Measurements from ENCODE around the gene INHBE.
"Not testable (repeated sequence)": the region's sequence is repeated elsewhere in the genome, so short reads cannot be mapped to it uniquely, and the experiment has no call there.

The INHBE gene

DNA sequence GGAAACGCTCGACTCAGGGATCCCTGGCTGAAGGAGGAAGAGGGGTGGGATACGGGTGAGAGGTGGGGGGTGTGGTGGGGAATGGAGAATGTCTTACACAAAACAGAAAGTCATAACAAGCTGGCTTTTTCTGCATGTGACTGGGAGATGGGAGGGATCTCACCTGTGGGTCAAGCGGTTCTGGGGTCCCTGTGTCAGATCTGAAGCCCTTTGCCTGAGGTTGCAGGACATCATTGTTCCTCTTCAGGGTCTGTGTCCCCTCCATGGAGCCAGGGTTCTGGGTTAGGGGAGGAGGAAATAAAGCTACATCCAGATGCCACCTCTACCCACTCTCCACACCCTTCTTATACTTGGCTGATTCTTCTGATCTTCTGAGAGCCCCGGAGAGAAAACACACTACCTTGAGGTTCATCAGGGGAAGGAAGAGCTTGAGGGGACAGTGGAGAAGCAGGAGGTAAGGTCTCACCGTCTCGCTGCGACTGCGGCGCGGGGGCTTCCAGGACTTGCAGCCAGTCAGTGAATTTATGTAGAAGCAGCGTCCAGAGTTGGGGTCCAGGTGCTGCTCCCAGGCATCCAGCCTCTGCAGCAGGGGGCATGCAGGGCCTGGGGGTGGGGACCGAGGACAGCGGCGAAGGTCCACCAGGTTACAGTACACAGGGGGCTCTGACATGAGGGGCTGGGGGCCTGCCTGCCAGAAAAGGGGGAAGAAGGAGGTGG, 22.0 kb downstream of the INHBE start:
- DNase-seq: no peak

DNA sequence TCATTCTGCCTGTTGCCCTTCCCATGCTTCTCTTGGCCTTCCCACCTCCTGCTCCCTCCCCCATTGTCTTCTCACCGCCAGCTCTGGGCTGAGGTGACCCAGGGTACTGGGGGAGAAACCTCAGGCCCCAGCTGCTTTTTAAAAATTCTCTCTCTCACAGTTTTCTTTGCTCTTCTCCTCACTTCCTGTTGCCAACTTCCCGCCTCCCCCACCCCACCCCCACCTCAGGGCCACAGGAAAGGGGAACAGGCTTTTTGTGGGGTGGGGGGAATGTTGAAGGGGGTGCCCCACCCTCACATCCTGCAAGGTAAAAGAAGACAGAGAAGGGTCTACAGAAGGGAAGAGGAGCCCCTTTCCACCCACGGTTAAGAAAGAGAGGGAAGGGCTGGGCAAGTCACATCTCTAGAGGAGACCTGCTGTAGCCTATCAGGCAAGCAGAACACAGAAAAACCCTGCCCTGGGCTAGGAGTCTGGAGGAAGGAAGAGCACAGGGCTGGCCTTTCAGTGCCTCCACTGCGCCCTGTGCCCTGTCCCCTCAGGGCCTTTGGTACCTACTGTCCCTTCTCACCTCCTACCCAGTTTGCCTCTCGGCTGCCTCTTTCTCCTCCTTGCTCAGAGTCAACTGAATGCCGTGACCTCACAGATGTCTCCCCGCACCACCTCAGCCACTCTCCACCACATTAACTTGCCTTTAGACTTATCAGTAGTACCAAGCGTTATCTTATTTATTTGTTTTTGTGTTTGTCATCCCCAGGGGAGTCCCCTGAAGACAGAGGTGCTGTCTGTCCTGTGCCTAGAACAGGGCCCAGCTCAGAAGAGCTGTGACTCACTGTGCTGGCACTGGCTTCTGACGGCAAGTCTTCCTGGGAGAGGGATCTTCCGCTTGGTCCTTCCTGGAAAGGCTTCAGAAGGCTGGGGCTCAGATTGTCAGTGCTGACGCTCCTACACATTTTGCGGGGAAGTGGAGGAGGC, 22.9 kb downstream of the INHBE start:
- no peak for DNase-seq

- no peak for DNase-seq
These were observed 23.9 kb downstream of the INHBE start for GRCh38 chr12:57479043-57479375.

GRCh38 chr12:57479376-57480115, 24.4 kb downstream of the INHBE start, which contains the start of gene ARHGAP9:
ARHGAP9 (minus strand) TSS chr12:57479866; CDS start chr12:57479406, 460 bp downstream.
- DNase-seq: no peak

DNA sequence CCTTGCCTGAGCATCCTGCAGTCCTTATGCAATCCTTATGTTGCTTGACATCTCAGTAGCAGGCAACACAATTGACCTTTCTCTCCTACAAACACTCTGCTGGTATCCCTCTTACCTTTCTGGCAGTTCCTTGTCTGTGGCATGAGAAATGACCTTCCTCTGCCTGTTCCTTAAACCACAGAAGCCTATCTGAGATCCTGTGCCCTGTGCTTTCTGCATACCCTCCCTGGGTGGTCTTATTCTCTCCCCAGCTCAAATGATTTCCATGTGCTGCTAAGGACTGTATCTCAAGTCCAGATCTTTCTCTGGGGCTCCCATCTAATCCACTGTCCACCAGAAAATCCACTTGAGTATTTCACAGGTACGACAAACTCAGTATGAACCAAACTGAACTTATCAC, 26.6 kb downstream of the INHBE start:
- no peak for DNase-seq

GRCh38 chr12:57483466-57483865, 28.4 kb downstream of the INHBE start:
- no peak for DNase-seq

GRCh38 chr12:57485695-57486094, 30.6 kb downstream of the INHBE start:
- DNase-seq: no peak

- no peak for DNase-seq
These were observed 32.0 kb downstream of the INHBE start for GRCh38 chr12:57487055-57487596.

GRCh38 chr12:57487597-57488401, 32.7 kb downstream of the INHBE start, which contains the start of gene MARS1:
MARS1 (plus strand) TSS chr12:57488068; CDS start chr12:57488091, 23 bp downstream.
- peak; percentile 90 for DNase-seq

- peak; percentile 42 for DNase-seq
These were observed 33.5 kb downstream of the INHBE start for GRCh38 chr12:57488402-57489156.

DNA sequence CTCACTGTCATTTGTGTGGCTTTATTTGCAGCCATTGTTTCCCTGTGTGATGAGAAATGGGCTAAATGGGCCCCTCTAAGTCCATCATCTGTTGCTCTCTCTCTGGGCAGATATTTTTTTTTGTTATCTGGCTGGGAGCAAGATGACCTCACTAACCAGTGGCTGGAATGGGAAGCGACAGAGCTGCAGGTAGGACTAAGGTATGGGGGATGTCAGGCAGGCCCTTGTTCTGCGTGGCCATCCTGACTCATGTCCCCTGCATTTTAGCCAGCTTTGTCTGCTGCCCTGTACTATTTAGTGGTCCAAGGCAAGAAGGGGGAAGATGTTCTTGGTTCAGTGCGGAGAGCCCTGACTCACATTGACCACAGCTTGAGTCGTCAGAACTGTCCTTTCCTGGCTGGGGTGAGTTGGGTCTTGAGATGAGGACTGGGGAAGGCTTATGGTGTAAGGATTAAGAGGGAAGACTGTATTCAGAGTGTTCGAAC, 34.1 kb downstream of the INHBE start:
- no peak for DNase-seq

GRCh38 chr12:57490126-57490525, 35.0 kb downstream of the INHBE start:
- DNase-seq: no peak

DNA sequence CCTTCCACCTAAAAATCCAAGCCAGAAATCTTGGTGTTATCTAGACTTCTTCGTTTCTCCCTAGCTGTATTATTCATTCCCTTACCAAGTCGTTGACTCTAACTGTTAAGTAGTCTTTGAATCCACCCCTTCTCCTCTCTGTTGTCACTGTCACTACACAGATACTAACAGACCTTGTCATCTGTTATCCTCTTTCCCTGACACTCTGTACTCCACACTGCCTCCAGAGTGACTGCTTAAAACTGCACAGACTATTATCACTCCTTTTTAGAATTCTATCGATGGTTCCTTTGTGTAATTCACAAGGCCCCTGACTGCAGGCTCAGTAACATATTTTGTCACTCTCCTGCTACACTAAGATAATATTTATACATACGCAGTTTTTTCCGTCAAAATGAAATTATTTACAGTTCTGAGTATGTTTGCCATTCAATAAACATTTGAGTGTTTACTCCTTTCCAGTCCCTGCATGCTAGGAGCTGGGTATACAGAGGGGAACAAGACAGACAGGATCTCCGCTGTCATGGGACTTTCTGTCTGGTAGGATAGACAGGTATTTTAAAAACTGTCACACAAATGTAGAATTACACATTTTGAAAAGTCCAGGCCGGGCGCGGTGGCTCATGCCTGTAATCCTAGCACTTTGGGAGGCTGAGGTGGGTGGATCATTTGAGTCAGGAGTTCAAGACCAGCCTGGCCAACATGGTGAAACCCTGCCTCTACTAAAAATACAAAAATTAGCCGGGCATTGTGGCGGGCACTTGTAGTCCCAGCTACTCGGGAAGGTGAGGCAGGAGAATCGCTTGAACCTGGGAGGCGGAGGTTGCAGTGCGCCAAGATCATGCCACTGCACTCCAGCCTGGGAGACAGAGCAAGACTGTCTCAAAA, 36.5 kb downstream of the INHBE start:
- DNase-seq: no peak

- DNase-seq: not testable (repeated sequence)
These were observed 40.1 kb downstream of the INHBE start for GRCh38 chr12:57495051-57495701.

DNA sequence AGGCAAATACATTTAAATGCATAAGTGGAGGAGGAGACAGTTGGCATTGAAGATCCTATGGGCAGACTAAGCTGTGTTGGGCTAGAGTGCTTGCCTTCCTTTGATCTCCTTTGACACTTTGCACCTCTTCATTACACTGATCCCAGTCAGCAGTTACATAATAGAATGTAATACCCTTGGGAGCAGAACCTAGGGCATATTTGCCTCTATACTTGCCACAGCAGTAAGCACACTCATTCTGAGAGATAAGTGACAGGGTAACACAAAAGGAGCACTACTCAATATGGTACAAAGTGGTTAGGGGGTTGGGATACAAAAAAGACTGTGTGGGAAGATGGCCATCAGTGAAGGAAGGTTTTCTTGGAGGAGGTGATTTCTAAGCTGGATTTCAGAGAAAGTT, 41.7 kb downstream of the INHBE start:
- DNase-seq: no peak

DNA sequence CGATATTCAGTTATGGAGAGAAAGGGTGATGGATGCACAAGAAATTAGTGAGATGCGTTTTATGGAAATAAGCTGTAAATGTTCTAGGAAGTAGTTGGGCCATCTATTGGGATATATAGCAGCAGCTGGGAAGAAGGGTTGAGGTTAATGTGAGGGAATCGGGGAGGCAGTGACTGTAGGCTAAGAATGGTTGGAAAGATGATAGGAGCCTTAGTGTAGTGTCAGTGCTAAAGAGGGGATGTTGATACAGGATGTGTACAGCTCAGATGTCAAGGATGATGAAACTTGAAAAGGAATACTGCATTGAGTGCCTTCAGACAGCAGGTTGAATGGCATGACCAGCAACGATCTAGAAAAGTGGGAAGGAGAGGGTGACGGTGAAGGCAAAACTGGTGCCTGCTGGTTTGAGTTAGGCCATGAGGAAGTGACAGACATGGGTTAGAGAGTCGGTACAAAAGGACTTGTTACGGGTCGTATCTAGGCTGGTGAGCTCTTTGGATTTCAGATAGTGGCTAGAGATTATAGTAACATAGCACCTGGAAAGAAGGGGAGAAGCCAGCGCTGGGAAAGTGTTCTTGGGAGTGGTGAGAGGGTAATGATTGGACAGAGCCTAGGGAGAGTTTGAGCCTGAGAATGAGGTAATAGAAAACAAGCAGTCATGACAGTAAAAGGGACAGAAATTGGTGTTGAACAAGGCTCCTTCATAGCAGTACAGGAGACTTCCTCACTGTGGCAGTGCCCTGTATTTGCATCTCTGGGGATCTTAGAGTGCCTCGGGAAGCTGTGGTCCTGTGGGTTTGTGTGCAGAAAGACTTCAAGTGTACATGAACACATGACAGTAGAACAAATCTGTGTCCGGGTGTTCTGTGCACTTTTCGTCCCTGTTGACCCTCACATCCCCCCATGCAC, 42.4 kb downstream of the INHBE start:
- DNase-seq: no peak

- DNase-seq: no peak
These were observed 43.0 kb downstream of the INHBE start for GRCh38 chr12:57498132-57498502.

DNA sequence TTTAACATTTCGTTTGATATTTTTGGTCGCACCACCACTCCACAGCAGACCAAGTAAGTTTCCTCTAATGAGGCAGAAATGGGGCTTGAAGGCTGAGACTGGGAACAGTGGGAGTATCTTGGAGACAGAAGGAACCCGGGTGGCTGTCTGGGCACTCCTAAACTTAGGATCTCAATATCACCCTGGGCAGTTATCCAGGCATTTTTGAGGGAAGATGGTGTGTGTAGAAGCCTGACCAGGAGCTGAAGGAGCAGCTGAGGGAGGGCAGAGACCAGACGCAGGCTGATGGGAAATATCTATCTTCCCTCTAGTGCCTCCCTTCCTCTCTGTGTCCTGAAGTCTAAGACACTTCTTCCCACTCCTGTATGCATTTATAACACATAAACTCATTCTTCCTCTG, 43.5 kb downstream of the INHBE start:
- DNase-seq: no peak
